ENCODE data around the gene RIGI.
"Not testable (repeated sequence)": the region's sequence is repeated elsewhere in the genome, so short reads cannot be mapped to it uniquely, and the experiment has no call there.

Gene RIGI

GRCh38 chr9:32533336-32533735 is 7.3 kb upstream of the RIGI start:
- no peak overlapping the region for H3K9ac ChIP-seq (ENCODE audit: low read length)
- no peak overlapping the region for H3K4me2 ChIP-seq (ENCODE audit: low read depth, low read length)
- no peaks in the 10 kb centered on the region for H3K36me3 ChIP-seq (replicated peaks; ENCODE audit: insufficient read depth, low read length)
- no peaks in the 10 kb centered on the region for H3K4me1 ChIP-seq (ENCODE audit: low read length)
- no peak overlapping the region for H3K4me3 ChIP-seq (ENCODE audit: low read length)
- H3K27me3 ChIP-seq (replicated peaks; ENCODE audit: insufficient read depth, low read length), result no peaks in the 10 kb centered on the region
- no peaks in the 10 kb centered on the region for H3K9me3 ChIP-seq (replicated peaks; ENCODE audit: insufficient read depth, low read length)
- no peak overlapping the region for H2AFZ ChIP-seq (ENCODE audit: low read length)
- no peak overlapping the region for H3K27ac ChIP-seq (ENCODE audit: low read length)
- no peak for DNase-seq
- no peaks in the 10 kb centered on the region for H3K79me2 ChIP-seq (ENCODE audit: low read length)
- H4K20me1 ChIP-seq (ENCODE audit: insufficient read depth, low read length), result no peaks in the 10 kb centered on the region
- TF ChIP-seq CTCF (IDR thresholded peaks at IDR 0.05; ENCODE audit: low read length) (no peak), EZH2phosphoT487 (IDR thresholded peaks at IDR 0.05; ENCODE audit: low read length) (no peak), EZH2 (optimal IDR thresholded peaks at IDR 0.05; ENCODE audit: low read depth, low read length) (no peak)
- no peaks in the 10 kb centered on the region for H3K9me2 ChIP-seq (replicated peaks; ENCODE audit: insufficient read depth, low read length)
- no peaks in the 10 kb centered on the region for H3F3A ChIP-seq (ENCODE audit: insufficient read depth, low read length)

- Histone ChIP-seq H2AFZ (ENCODE audit: low read length) (peak overlapping the region; percentile 46; the same call in 1 of the 2 replicates), H3K4me2 (ENCODE audit: low read depth, low read length) (peak overlapping the region; percentile 28), H4K20me1 (ENCODE audit: insufficient read depth, low read length) (no peaks in the 10 kb centered on the region), H3K9ac (ENCODE audit: low read length) (peak overlapping the region; percentile 18; the same call in 1 of the 2 replicates), H3F3A (ENCODE audit: insufficient read depth, low read length) (peaks cover 11% of the 10 kb centered on the region), H3K4me1 (ENCODE audit: low read length) (peaks cover 6% of the 10 kb centered on the region; the same call in 1 of the 2 replicates), H3K27ac (ENCODE audit: low read length) (peak overlapping the region; percentile 26; the same call in 1 of the 2 replicates), H3K9me3 (replicated peaks; ENCODE audit: insufficient read depth, low read length) (no peaks in the 10 kb centered on the region), H3K36me3 (replicated peaks; ENCODE audit: insufficient read depth, low read length) (no peaks in the 10 kb centered on the region), H3K27me3 (replicated peaks; ENCODE audit: insufficient read depth, low read length) (no peaks in the 10 kb centered on the region), H3K9me2 (replicated peaks; ENCODE audit: insufficient read depth, low read length) (no peaks in the 10 kb centered on the region), H3K79me2 (ENCODE audit: low read length) (no peaks in the 10 kb centered on the region), H3K4me3 (ENCODE audit: low read length) (peak overlapping the region; percentile 64)
- TF ChIP-seq EZH2phosphoT487 (IDR thresholded peaks at IDR 0.05; ENCODE audit: low read length), result no peak
- DNase-seq, result no peak
Measured at GRCh38 chr9:32526707-32527048, 682 bp upstream of the RIGI start.

GRCh38 chr9:32525709-32526030 is 326 bp downstream of the RIGI start:
- no peaks in the 10 kb centered on the region for H3K27me3 ChIP-seq (replicated peaks; ENCODE audit: insufficient read depth, low read length)
- peaks cover 11% of the 10 kb centered on the region for H3F3A ChIP-seq (ENCODE audit: insufficient read depth, low read length)
- TF ChIP-seq CTCF (IDR thresholded peaks at IDR 0.05; ENCODE audit: low read length), result no peak
- no peak for TF ChIP-seq EZH2 (optimal IDR thresholded peaks at IDR 0.05; ENCODE audit: low read depth, low read length)
- no peak for TF ChIP-seq EZH2phosphoT487 (IDR thresholded peaks at IDR 0.05; ENCODE audit: low read length)
- no peaks in the 10 kb centered on the region for H3K79me2 ChIP-seq (ENCODE audit: low read length)
- H3K4me2 ChIP-seq (ENCODE audit: low read depth, low read length), result peak overlapping the region; percentile 28
- H3K4me3 ChIP-seq (ENCODE audit: low read length), result peak overlapping the region; percentile 64
- H2AFZ ChIP-seq (ENCODE audit: low read length), result peak overlapping the region; percentile 46
- no peaks in the 10 kb centered on the region; the same call in 1 of the 2 replicates for H3K36me3 ChIP-seq (replicated peaks; ENCODE audit: insufficient read depth, low read length)
- no peak for DNase-seq
- no peaks in the 10 kb centered on the region for H3K9me3 ChIP-seq (replicated peaks; ENCODE audit: insufficient read depth, low read length)
- no peaks in the 10 kb centered on the region for H4K20me1 ChIP-seq (ENCODE audit: insufficient read depth, low read length)
- no peaks in the 10 kb centered on the region for H3K9me2 ChIP-seq (replicated peaks; ENCODE audit: insufficient read depth, low read length)
- H3K27ac ChIP-seq (ENCODE audit: low read length), result no peak overlapping the region; the same call in 1 of the 2 replicates
- peak overlapping the region; percentile 18; the same call in 1 of the 2 replicates for H3K9ac ChIP-seq (ENCODE audit: low read length)
- H3K4me1 ChIP-seq (ENCODE audit: low read length), result peaks cover 6% of the 10 kb centered on the region; the same call in 1 of the 2 replicates

- Histone ChIP-seq H4K20me1 (ENCODE audit: insufficient read depth, low read length) (no peaks in the 10 kb centered on the region), H3K79me2 (ENCODE audit: low read length) (no peaks in the 10 kb centered on the region), H3K9ac (ENCODE audit: low read length) (no peak overlapping the region), H3K27me3 (replicated peaks; ENCODE audit: insufficient read depth, low read length) (no peaks in the 10 kb centered on the region), H2AFZ (ENCODE audit: low read length) (peak overlapping the region; percentile 46), H3K27ac (ENCODE audit: low read length) (no peak overlapping the region), H3K4me3 (ENCODE audit: low read length) (peak overlapping the region; percentile 64; the same call in 1 of the 2 replicates), H3K4me1 (ENCODE audit: low read length) (peaks cover 6% of the 10 kb centered on the region; the same call in 1 of the 2 replicates), H3K36me3 (replicated peaks; ENCODE audit: insufficient read depth, low read length) (no peaks in the 10 kb centered on the region; the same call in 1 of the 2 replicates), H3K9me2 (replicated peaks; ENCODE audit: insufficient read depth, low read length) (no peaks in the 10 kb centered on the region), H3K4me2 (ENCODE audit: low read depth, low read length) (peak overlapping the region; percentile 28), H3F3A (ENCODE audit: insufficient read depth, low read length) (peaks cover 11% of the 10 kb centered on the region), H3K9me3 (replicated peaks; ENCODE audit: insufficient read depth, low read length) (no peaks in the 10 kb centered on the region)
- DNase-seq, result no peak
- no peak for TF ChIP-seq EZH2phosphoT487 (IDR thresholded peaks at IDR 0.05; ENCODE audit: low read length)
- no peak for TF ChIP-seq EZH2 (optimal IDR thresholded peaks at IDR 0.05; ENCODE audit: low read depth, low read length)
- no peak for TF ChIP-seq CTCF (IDR thresholded peaks at IDR 0.05; ENCODE audit: low read length)
Measured at GRCh38 chr9:32524892-32525708, 896 bp downstream of the RIGI start.

- not testable (repeated sequence) for H4K20me1 ChIP-seq (ENCODE audit: insufficient read depth, low read length); H3K9ac ChIP-seq (ENCODE audit: low read length); H3K27ac ChIP-seq (ENCODE audit: low read length); H2AFZ ChIP-seq (ENCODE audit: low read length); H3K9me2 ChIP-seq (replicated peaks; ENCODE audit: insufficient read depth, low read length); DNase-seq; H3K9me3 ChIP-seq (replicated peaks; ENCODE audit: insufficient read depth, low read length); H3K79me2 ChIP-seq (ENCODE audit: low read length); H3K4me1 ChIP-seq (ENCODE audit: low read length); H3K4me3 ChIP-seq (ENCODE audit: low read length); H3K27me3 ChIP-seq (replicated peaks; ENCODE audit: insufficient read depth, low read length); H3K36me3 ChIP-seq (replicated peaks; ENCODE audit: insufficient read depth, low read length); H3K4me2 ChIP-seq (ENCODE audit: low read depth, low read length)
- H3F3A ChIP-seq (ENCODE audit: insufficient read depth, low read length), result peaks cover 11% of the 10 kb centered on the region
Measured at GRCh38 chr9:32524558-32524891, 1.5 kb downstream of the RIGI start.

Measured in MM.1S (cell line).